ENCODE data around the gene SCAMP4. TPM values are rescaled to one million over a fixed set of nuclear protein-coding genes. Genes with fewer than 3 reads are reported as not detected.

Gene SCAMP4
- total RNA-seq, 4 donors from 2014 or later = 48.6 to 73.4 (median 58.1) TPM

GRCh38 chr19:1922803-1923202, 17.6 kb downstream of the SCAMP4 start:
- no peaks in the 10 kb centered on the region for H3K4me1 ChIP-seq
- TF ChIP-seq EP300 (IDR thresholded peaks at IDR 0.05) (no peak), POLR2AphosphoS5 (IDR thresholded peaks at IDR 0.05) (no peak), CTCF (IDR thresholded peaks at IDR 0.05) (no peak), POLR2A (IDR thresholded peaks at IDR 0.05) (no peak)
- no peaks in the 10 kb centered on the region for H3K27me3 ChIP-seq
- 83 to 99% methylated on average over 10 to 12 of the region's 23 CpGs for WGBS, 2 donors (ENCODE audit: low coverage in 1 of 2)
- H3K4me3 ChIP-seq = no peak overlapping the region
- no peak for ATAC-seq
- H3K27ac ChIP-seq = no peak overlapping the region
- H3K9me3 ChIP-seq = no peaks in the 10 kb centered on the region
- peaks cover 0 to 78% of the 10 kb centered on the region in 2 donors for H3K36me3 ChIP-seq

- WGBS, 2 donors (ENCODE audit: low coverage in 1 of 2) = 75% methylated on average over 2 of the region's 8 CpGs; no CpG with 5 or more reads in 1 of the 2 donors
- H3K9me3 ChIP-seq = no peaks in the 10 kb centered on the region
- no peak for TF ChIP-seq POLR2AphosphoS5 (IDR thresholded peaks at IDR 0.05)
- TF ChIP-seq POLR2A (IDR thresholded peaks at IDR 0.05) = no peak
- no peak for TF ChIP-seq EP300 (IDR thresholded peaks at IDR 0.05)
- no peak for TF ChIP-seq CTCF (IDR thresholded peaks at IDR 0.05)
- no peaks in the 10 kb centered on the region for H3K27me3 ChIP-seq
- no peak overlapping the region for H3K27ac ChIP-seq
- no peaks in the 10 kb centered on the region for H3K4me1 ChIP-seq
- H3K4me3 ChIP-seq = no peak overlapping the region
- ATAC-seq = peak; percentile 44
- H3K36me3 ChIP-seq = peaks cover 0 to 73% of the 10 kb centered on the region in 2 donors
These were observed 18.1 kb downstream of the SCAMP4 start for GRCh38 chr19:1923319-1923718.

- no peak overlapping the region for H3K27ac ChIP-seq
- peaks cover 0 to 62% of the 10 kb centered on the region in 2 donors for H3K36me3 ChIP-seq
- H3K4me3 ChIP-seq = no peak overlapping the region
- ATAC-seq = no peak
- no peaks in the 10 kb centered on the region for H3K27me3 ChIP-seq
- TF ChIP-seq CTCF (IDR thresholded peaks at IDR 0.05) = no peak
- no peak for TF ChIP-seq POLR2A (IDR thresholded peaks at IDR 0.05)
- no peak for TF ChIP-seq EP300 (IDR thresholded peaks at IDR 0.05)
- no peak for TF ChIP-seq POLR2AphosphoS5 (IDR thresholded peaks at IDR 0.05)
- WGBS, 2 donors (ENCODE audit: low coverage in 1 of 2) = 60% methylated on average over 1 of the region's 35 CpGs; no CpG with 5 or more reads in 1 of the 2 donors
- H3K9me3 ChIP-seq = no peaks in the 10 kb centered on the region
- peaks cover 0 to 7% (median 3%) of the 10 kb centered on the region in 3 donors for H3K4me1 ChIP-seq
These were observed 19.2 kb downstream of the SCAMP4 start for GRCh38 chr19:1924320-1924961.

- Histone ChIP-seq H3K4me3 (no peak overlapping the region), H3K27ac (no peak overlapping the region), H3K9me3 (no peaks in the 10 kb centered on the region), H3K27me3 (no peaks in the 10 kb centered on the region), H3K4me1 (peaks cover 0 to 17% (median 9%) of the 10 kb centered on the region in 3 donors), H3K36me3 (peaks cover 0 to 51% of the 10 kb centered on the region in 2 donors)
- 86% methylated on average over 4 of the region's 16 CpGs; no CpG with 5 or more reads in 1 of the 2 donors for WGBS, 2 donors (ENCODE audit: low coverage in 1 of 2)
- TF ChIP-seq POLR2AphosphoS5 (IDR thresholded peaks at IDR 0.05) (no peak), EP300 (IDR thresholded peaks at IDR 0.05) (no peak), CTCF (IDR thresholded peaks at IDR 0.05) (no peak), POLR2A (IDR thresholded peaks at IDR 0.05) (no peak)
- ATAC-seq = no peak
These were observed 20.3 kb downstream of the SCAMP4 start for GRCh38 chr19:1925544-1925943.
